HCT116 (cell line): ENCODE measurements around the gene FAM83D. TPM values are rescaled to one million over a fixed set of nuclear protein-coding genes. Genes with fewer than 3 reads are reported as not detected.

Experiments
- ATAC-seq: fragments of 200-7000 bp; cut with Tn5 transposase; 2 replicates; pipeline ENCODE4 v1.9.1; 2020; ENCODE audit warnings: mild to moderate bottlenecking, moderate library complexity
- BruUV-seq: library from RNA; stranded (reverse); fragments of 400-500 nt; replicated peaks from 2 replicates; lab custom pipeline; 2021; lab: Mats Ljungman, UMichigan
- CTCF ChIA-PET: fragments of 300-600 bp; sonication (Branson Sonifier 250); formaldehyde crosslinking; loops from one replicate; lab custom pipeline; 2021; ENCODE audit warnings: antibody characterized with exemption; lab: Charles Lee
- POLR2A ChIA-PET: fragments of 300-600, 350-600 bp; sonication (Branson Sonifier 250); formaldehyde crosslinking; loops from one replicate; lab custom pipeline; 2021; ENCODE audit warnings: antibody characterized with exemption; lab: Charles Lee
- RAD21 ChIA-PET, 2 experiments: fragments of 300-600 bp; sonication (Branson Sonifier 250); formaldehyde crosslinking; loops; one replicate each; lab custom pipeline; 2023; ENCODE audit warnings: low total read pairs in 2 of 2; ENCODE audit not compliant: uncharacterized antibody in 2 of 2, unreplicated experiment in 2 of 2, low non-redundant PET in 1 of 2; lab: Charles Lee
- DNase-seq: peaks from one replicate; pipeline ENCODE4 v3.0.0-alpha.2; 2010; ENCODE audit warnings: low read depth, low spot score
- H2AFZ ChIP-seq: fragments of 200-600 bp; shearing (Covaris generic), sonication (generic); 2 replicates; pipeline ENCODE4 v1.6.1; 2017; ENCODE audit warnings: low read depth, mixed run types, mixed read lengths, antibody characterized with exemption, low read length; ENCODE audit not compliant: poor library complexity, severe bottlenecking
- H3K27ac ChIP-seq: 2 replicates; pipeline ENCODE4 v1.5.1; 2012; ENCODE audit warnings: low read depth, low read length
- H3K27me3 ChIP-seq: fragments of 200-600 bp; sonication (generic); 2 replicates; pipeline ENCODE4 v1.6.1; 2016; ENCODE audit warnings: mixed run types, low read length, mixed read lengths; ENCODE audit not compliant: insufficient read depth
- H3K36me3 ChIP-seq, 2 experiments: fragments of 200-500 bp in 1 of 2; fragments of 200-600 bp in 1 of 2; sonication (Bioruptor generic) in 1 of 2; sonication (generic) in 1 of 2; 2 replicates each; pipeline versions ENCODE4 v1.5.1 to v1.6.1; 2014 to 2016; ENCODE audit warnings: low read length in 2 of 2, inconsistent platforms in 1 of 2, mixed read lengths in 1 of 2, mixed run types in 1 of 2; ENCODE audit not compliant: insufficient read depth in 2 of 2, control insufficient read depth in 1 of 2
- H3K4me1 ChIP-seq, 2 experiments: fragments of 200-600 bp in 1 of 2; sonication (generic) in 1 of 2; 2 replicates each; pipeline versions ENCODE4 v1.5.1 to v1.6.1; 2012 to 2017; ENCODE audit warnings: low read length in 2 of 2, inconsistent platforms in 1 of 2, mild to moderate bottlenecking in 1 of 2, mixed read lengths in 1 of 2, mixed run types in 1 of 2, moderate library complexity in 1 of 2; ENCODE audit not compliant: insufficient read depth in 2 of 2, control insufficient read depth in 1 of 2
- H3K4me2 ChIP-seq: fragments of 200-600 bp; sonication (generic); 2 replicates; pipeline ENCODE4 v1.6.1; 2017; ENCODE audit warnings: mixed run types, low read length, mixed read lengths
- H3K4me3 ChIP-seq, 2 experiments: fragments of 200-600 bp in 1 of 2; sonication (generic) in 1 of 2; replicated peaks in 1 of 2; 2 replicates each; pipeline ENCODE4 v1.5.1; 2011 to 2016; ENCODE audit warnings: low read length in 2 of 2, control low read depth in 1 of 2, low read depth in 1 of 2, mild to moderate bottlenecking in 1 of 2, mixed read lengths in 1 of 2, mixed run types in 1 of 2
- H3K79me2 ChIP-seq: fragments of 200-600 bp; sonication (generic); 2 replicates; pipeline ENCODE4 v1.6.1; 2017; ENCODE audit warnings: mild to moderate bottlenecking, mixed run types, low read length, moderate library complexity, mixed read lengths; ENCODE audit not compliant: insufficient read depth
- H3K9ac ChIP-seq: fragments of 200-600 bp; sonication (generic); 2 replicates; pipeline ENCODE4 v1.6.1; 2016; ENCODE audit warnings: low read length, mixed read lengths
- H3K9me2 ChIP-seq: fragments of 200-600 bp; sonication (generic), shearing (Covaris generic); 2 replicates; pipeline ENCODE4 v1.6.1; 2017; ENCODE audit warnings: mixed run types, mild to moderate bottlenecking, moderate library complexity; ENCODE audit not compliant: insufficient read depth
- H3K9me3 ChIP-seq, 2 experiments: fragments of 200-500 bp in 1 of 2; fragments of 200-600 bp in 1 of 2; sonication (Bioruptor generic) in 1 of 2; sonication (generic) in 1 of 2; 2 replicates each; pipeline ENCODE4 v1.6.1; 2014 to 2017; ENCODE audit warnings: low read length in 2 of 2, mixed read lengths in 2 of 2, inconsistent platforms in 1 of 2, low read depth in 1 of 2, mild to moderate bottlenecking in 1 of 2, mixed run types in 1 of 2, moderate library complexity in 1 of 2; ENCODE audit not compliant: control insufficient read depth in 1 of 2, insufficient read depth in 1 of 2
- H4K20me1 ChIP-seq: fragments of 200-600 bp; sonication (generic), shearing (Covaris generic); 2 replicates; pipeline ENCODE4 v1.6.1; 2017; ENCODE audit warnings: mixed run types, mild to moderate bottlenecking, moderate library complexity; ENCODE audit not compliant: insufficient read depth
- ATF3 ChIP-seq: IDR thresholded peaks from 2 replicates; pipeline ENCODE4 v1.6.1; 2012
- CEBPB ChIP-seq: IDR thresholded peaks from 2 replicates; pipeline ENCODE4 v1.6.1; 2012; ENCODE audit warnings: low read depth
- CTCF ChIP-seq, 3 experiments: fragments of 200-600 bp in 1 of 3; sonication (generic) in 1 of 3; IDR thresholded peaks in 2 of 3; conservative IDR thresholded peaks in 1 of 3; 2 replicates each; pipeline ENCODE4 v1.5.1; 2012 to 2017; ENCODE audit warnings: low read depth in 2 of 3, low read length in 2 of 3, antibody characterized with exemption in 1 of 3, borderline replicate concordance in 1 of 3, control low read depth in 1 of 3, mild to moderate bottlenecking in 1 of 3, mixed read lengths in 1 of 3, mixed run types in 1 of 3, moderate library complexity in 1 of 3; ENCODE audit not compliant: insufficient read depth in 1 of 3
- EGR1 ChIP-seq: IDR thresholded peaks from 2 replicates; pipeline ENCODE4 v1.6.1; 2012; ENCODE audit warnings: low read depth
- EZH2 ChIP-seq: fragments of 200-600 bp; sonication (generic); IDR thresholded peaks from 2 replicates; pipeline ENCODE4 v1.6.1; 2017; ENCODE audit warnings: antibody characterized with exemption, mixed run types
- EZH2phosphoT487 ChIP-seq: fragments of 200-600 bp; IDR thresholded peaks from 2 replicates; pipeline ENCODE4 v1.6.1; 2018; ENCODE audit warnings: antibody characterized with exemption, borderline replicate concordance
- FOSL1 ChIP-seq: IDR thresholded peaks from 2 replicates; pipeline ENCODE4 v1.6.1; 2012; ENCODE audit warnings: low read depth
- JUND ChIP-seq: IDR thresholded peaks from 2 replicates; pipeline ENCODE4 v1.6.1; 2012
- REST ChIP-seq: IDR thresholded peaks from 2 replicates; pipeline ENCODE4 v1.6.1; 2012; ENCODE audit warnings: low read depth
- SIN3A ChIP-seq: IDR thresholded peaks from 2 replicates; pipeline ENCODE4 v1.6.1; 2012; ENCODE audit warnings: low read depth
- TCF7L2 ChIP-seq: IDR thresholded peaks from 2 replicates; pipeline ENCODE4 v1.7.0; 2011; ENCODE audit warnings: borderline replicate concordance, inconsistent platforms; ENCODE audit not compliant: insufficient read depth, insufficient read length; ENCODE audit errors: extremely low read depth
- intact Hi-C: fragments of 100-400 bp; cut with micrococcal nuclease; formaldehyde crosslinking; loops from 2 replicates; pipeline ENCODE4 v1.10.0; 2022
- total RNA-seq: library from RNA; stranded (reverse); gene quantifications from one replicate; pipeline ENCODE4 v1.2.1, GENCODE V29; 2021; ENCODE audit not compliant: unreplicated experiment

The FAM83D gene
- total RNA-seq, 1 experiment from 2014 or later, result 51.1 TPM

- intact Hi-C loops, result no loop called here
- H3K9me3 ChIP-seq, result no peaks in the 10 kb centered on the region
- H3K79me2 ChIP-seq, result no peaks in the 10 kb centered on the region
- no peak for TF ChIP-seq CEBPB
- TF ChIP-seq EZH2, result no peak
- TF ChIP-seq REST, result no peak
- TF ChIP-seq EZH2phosphoT487, result no peak
- no peak for TF ChIP-seq SIN3A
- no peak for TF ChIP-seq EGR1
- no peak for TF ChIP-seq ATF3
- no peak for TF ChIP-seq FOSL1
- no peak for TF ChIP-seq CTCF (IDR thresholded peaks at IDR 0.05 in 2 of 3, conservative IDR thresholded peaks at IDR 0.05 in 1 of 3; ENCODE audit: borderline replicate concordance in 1 of 3, insufficient read depth in 1 of 3, low read depth in 2 of 3, low read length in 2 of 3)
- no peak for TF ChIP-seq JUND
- TF ChIP-seq TCF7L2, result no peak
- RAD21 ChIA-PET, result no interaction called here
- no peak overlapping the region for H3K4me2 ChIP-seq
- no peak overlapping the region for H3K27ac ChIP-seq
- H3K27me3 ChIP-seq, result peaks cover 4% of the 10 kb centered on the region; the same call in 1 of the 2 replicates
- BruUV-seq, result no TSS peak
- CTCF ChIA-PET, result no interaction called here
- H4K20me1 ChIP-seq, result no peaks in the 10 kb centered on the region
- peaks cover 2 to 6% of the 10 kb centered on the region in 2 experiments; a peak in 2 of 4 replicates for H3K4me1 ChIP-seq
- POLR2A ChIA-PET, result no interaction called here
- DNase-seq (no peak), ATAC-seq (no peak)
- no peak overlapping the region for H2AFZ ChIP-seq
- no peak overlapping the region for H3K9ac ChIP-seq
- H3K4me3 ChIP-seq, result no peak overlapping the region
- no peaks in the 10 kb centered on the region for H3K9me2 ChIP-seq
- H3K36me3 ChIP-seq, result no peaks in the 10 kb centered on the region
Observed at GRCh38 chr20:38881806-38882440, 44.3 kb upstream of the FAM83D start.
